Erythroblast (primary cell): Measurements from ENCODE around the gene HSPA12A.

Source experiments
- DNase-seq, 2 experiments: peaks; one replicate each; lab custom pipeline; 2025; lab: John Stamatoyannopoulos, UW
- GATA1 ChIP-seq: IDR thresholded peaks from 2 replicates; pipeline ENCODE4 v1.6.1; 2011; ENCODE audit warnings: low read depth, mild to moderate bottlenecking, control low read depth, low read length, moderate library complexity
- POLR2A ChIP-seq: IDR thresholded peaks from 2 replicates; pipeline ENCODE4 v1.6.1; 2011; ENCODE audit warnings: mild to moderate bottlenecking, low read length

The HSPA12A gene

GRCh38 chr10:116743266-116744064 is 1.1 kb upstream of the HSPA12A start:
- no peak for DNase-seq
- TF ChIP-seq POLR2A (no peak), GATA1 (no peak)

- TF ChIP-seq GATA1 (no peak), POLR2A (no peak)
- no peak for DNase-seq
These were observed 695 bp downstream of the HSPA12A start for GRCh38 chr10:116741391-116742351.

- no peak for DNase-seq
- no peak for TF ChIP-seq GATA1
- no peak for TF ChIP-seq POLR2A
These were observed 1.4 kb downstream of the HSPA12A start for GRCh38 chr10:116740971-116741370.

GRCh38 chr10:116738339-116738738 is 4.0 kb downstream of the HSPA12A start:
- TF ChIP-seq POLR2A (no peak), GATA1 (no peak)
- no peak for DNase-seq

GRCh38 chr10:116737627-116738327 is 4.6 kb downstream of the HSPA12A start:
- no peak for TF ChIP-seq GATA1
- TF ChIP-seq POLR2A: no peak

GRCh38 chr10:116733566-116733965 is 8.8 kb downstream of the HSPA12A start:
- no peak for DNase-seq
- TF ChIP-seq GATA1 (no peak), POLR2A (no peak)

More at GRCh38 chr10:116737627-116738327, 4.6 kb downstream of the HSPA12A start:
- DNase-seq: no peak

- TF ChIP-seq GATA1 (no peak), POLR2A (no peak)
- DNase-seq: no peak
These were observed 9.8 kb downstream of the HSPA12A start for GRCh38 chr10:116732573-116732972.

GRCh38 chr10:116730464-116731260 is 11.7 kb downstream of the HSPA12A start:
- TF ChIP-seq GATA1 (no peak), POLR2A (no peak)

GRCh38 chr10:116729243-116729642 is 13.1 kb downstream of the HSPA12A start:
- no peak for DNase-seq
- TF ChIP-seq POLR2A (no peak), GATA1 (no peak)

More at GRCh38 chr10:116730464-116731260, 11.7 kb downstream of the HSPA12A start:
- DNase-seq: no peak

GRCh38 chr10:116728526-116729096 is 13.8 kb downstream of the HSPA12A start:
- TF ChIP-seq POLR2A: no peak
- TF ChIP-seq GATA1: no peak
- no peak for DNase-seq

- TF ChIP-seq GATA1 (no peak), POLR2A (no peak)
- no peak for DNase-seq
These were observed 18.7 kb downstream of the HSPA12A start for GRCh38 chr10:116723428-116724281.

- no peak for TF ChIP-seq POLR2A
- TF ChIP-seq GATA1: no peak
- DNase-seq: no peak
These were observed 19.5 kb downstream of the HSPA12A start for GRCh38 chr10:116722736-116723427.
